T-cell (primary cell): ENCODE data around the gene FTO. TPM values are rescaled to one million over a fixed set of nuclear protein-coding genes. Genes with fewer than 3 reads are reported as not detected.

ENCODE experiments used
- ATAC-seq, 4 experiments: fragments of 200-7000 bp in 3 of 4; fragments of 150-1000 bp in 1 of 4; cut with Tn5 transposase; replicated peaks in 1 of 4; 1 replicate in 3 of 4; 2 replicates in 1 of 4; pipeline ENCODE4 v1.10.0; 2021; ENCODE audit warnings: moderate library complexity in 3 of 4, mild to moderate bottlenecking in 2 of 4, moderate number of reproducible peaks in 1 of 4
- CTCF ChIA-PET, 2 donors: fragments of 300-600 bp; sonication (Branson Sonifier 250); formaldehyde crosslinking; loops; one replicate each; lab custom pipeline; 2022; ENCODE audit warnings: antibody characterized with exemption in 2 of 2; lab: Charles Lee
- POLR2A ChIA-PET, 2 donors: fragments of 300-600 bp; sonication (Branson Sonifier 250); formaldehyde crosslinking; loops; one replicate each; lab custom pipeline; 2022; ENCODE audit warnings: antibody characterized with exemption in 2 of 2; lab: Charles Lee
- DNase-seq, 35 experiments: peaks; one replicate each; pipeline versions ENCODE4 v3.0.0 to v3.0.0-alpha.2; 2013 to 2023
- H3K27ac ChIP-seq: one replicate; pipeline ENCODE4 v1.5.1; 2013; ENCODE audit warnings: low read length
- H3K27me3 ChIP-seq, 2 experiments: replicated peaks in 1 of 2; 1 replicate in 1 of 2; 2 replicates in 1 of 2; pipeline versions ENCODE4 v1.6.1 to v1.7.0; 2013; ENCODE audit warnings: low read length in 1 of 2, mixed read lengths in 1 of 2; ENCODE audit not compliant: control insufficient read depth in 2 of 2, insufficient read depth in 2 of 2; ENCODE audit errors: extremely low read depth in 1 of 2
- H3K36me3 ChIP-seq, 2 donors: 1 replicate in 1 of 2; 2 replicates in 1 of 2; pipeline versions ENCODE4 v1.6.1 to v1.7.0; 2013; ENCODE audit warnings: low read length in 1 of 2; ENCODE audit not compliant: control insufficient read depth in 2 of 2, insufficient read depth in 1 of 2; ENCODE audit errors: extremely low read depth in 1 of 2
- H3K4me1 ChIP-seq, 2 experiments: 1 replicate in 1 of 2; 2 replicates in 1 of 2; pipeline versions ENCODE4 v1.6.1 to v1.7.0; 2013; ENCODE audit warnings: low read length in 2 of 2, mixed read lengths in 1 of 2; ENCODE audit not compliant: insufficient read depth in 2 of 2, control insufficient read depth in 1 of 2; ENCODE audit errors: extremely low read depth in 1 of 2
- H3K4me3 ChIP-seq, 2 donors: 1 replicate in 1 of 2; 2 replicates in 1 of 2; pipeline versions ENCODE4 v1.5.1 to v1.7.0; 2013; ENCODE audit warnings: mild to moderate bottlenecking in 2 of 2, low read length in 1 of 2, moderate library complexity in 1 of 2; ENCODE audit not compliant: control insufficient read depth in 1 of 2; ENCODE audit errors: extremely low read depth in 1 of 2
- H3K9me3 ChIP-seq: 2 replicates; pipeline ENCODE4 v1.7.0; 2013
- H3K27ac Mint-ChIP-seq, 2 donors: one replicate each; pipeline ENCODE4 v1.8.0; 2020 to 2021; ENCODE audit warnings: mild to moderate bottlenecking in 2 of 2, mixed read lengths in 2 of 2
- H3K27me3 Mint-ChIP-seq, 2 donors: one replicate each; pipeline ENCODE4 v1.8.0; 2021 to 2022; ENCODE audit warnings: mixed read lengths in 2 of 2
- H3K36me3 Mint-ChIP-seq: one replicate; pipeline ENCODE4 v1.8.0; 2021; ENCODE audit warnings: mixed read lengths
- H3K4me1 Mint-ChIP-seq, 3 donors: one replicate each; pipeline ENCODE4 v1.8.0; 2020 to 2022; ENCODE audit warnings: mixed read lengths in 3 of 3, mild to moderate bottlenecking in 1 of 3
- H3K4me3 Mint-ChIP-seq, 3 donors: one replicate each; pipeline ENCODE4 v1.8.0; 2020 to 2022; ENCODE audit warnings: mild to moderate bottlenecking in 3 of 3, mixed read lengths in 3 of 3, moderate library complexity in 3 of 3
- H3K9me3 Mint-ChIP-seq, 3 donors: one replicate each; pipeline ENCODE4 v1.8.0; 2020 to 2022; ENCODE audit warnings: mixed read lengths in 3 of 3
- WGBS: methylation state at CpG from one replicate; pipeline ENCODE4 v1.1.5; 2013; ENCODE audit warnings: missing lambda C conversion rate; ENCODE audit not compliant: insufficient coverage; 5-methylcytosine and 5-hydroxymethylcytosine counted together
- total RNA-seq, 35 experiments: library from RNA in 6 of 35; stranded (reverse) in 6 of 35; fragments of 120-200 nt in 1 of 35; gene quantifications; one replicate each; pipeline versions ENCODE4 v1.2.1 to v1.2.4 and lab custom pipeline; 2013 to 2026

FTO gene
- total RNA-seq, 5 donors from 2014 or later (not counting 1 experiment from before 2014, with no cell fraction given) = 44.7 to 69.0 (median 46.0) TPM

DNA sequence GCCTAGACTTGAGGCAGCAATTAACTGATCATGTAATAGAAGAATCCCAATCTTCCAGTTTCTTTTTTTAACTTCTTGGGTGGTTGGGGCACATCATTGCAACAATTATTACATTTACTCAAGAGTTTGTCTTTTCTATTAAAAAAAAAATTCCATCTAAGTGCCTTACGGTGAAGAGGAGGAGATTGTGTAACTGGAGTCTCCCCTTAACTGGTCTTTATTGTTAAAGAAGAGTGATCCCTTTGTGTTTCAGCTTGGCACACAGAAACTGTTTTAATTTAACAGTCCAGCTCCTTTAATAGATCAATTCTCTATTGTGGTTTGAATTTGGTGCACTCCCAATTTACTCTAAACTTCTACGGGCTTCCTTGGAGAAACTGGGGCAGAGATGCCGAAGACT is 75.2 kb downstream of the FTO start:
- no peak overlapping the region for H3K27ac ChIP-seq
- POLR2A ChIA-PET = no interaction called here
- WGBS = no CpG with 5 or more reads among the region's 3 CpGs
- ATAC-seq (no peak), DNase-seq (no peak)
- Mint-ChIP-seq H3K4me1 (peaks cover 45 to 59% (median 54%) of the 10 kb centered on the region in 3 donors), H3K27me3 (no peaks in the 10 kb centered on the region), H3K9me3 (no peaks in the 10 kb centered on the region), H3K36me3 (peaks cover 6% of the 10 kb centered on the region), H3K27ac (no peak overlapping the region), H3K4me3 (no peak overlapping the region)
- CTCF ChIA-PET = no interaction called here
- no peaks in the 10 kb centered on the region for H3K27me3 ChIP-seq
- H3K4me3 ChIP-seq = no peak overlapping the region
- H3K36me3 ChIP-seq = no peaks in the 10 kb centered on the region
- H3K9me3 ChIP-seq = no peaks in the 10 kb centered on the region
- H3K4me1 ChIP-seq = peaks cover 0 to 2% of the 10 kb centered on the region in 2 experiments

DNA sequence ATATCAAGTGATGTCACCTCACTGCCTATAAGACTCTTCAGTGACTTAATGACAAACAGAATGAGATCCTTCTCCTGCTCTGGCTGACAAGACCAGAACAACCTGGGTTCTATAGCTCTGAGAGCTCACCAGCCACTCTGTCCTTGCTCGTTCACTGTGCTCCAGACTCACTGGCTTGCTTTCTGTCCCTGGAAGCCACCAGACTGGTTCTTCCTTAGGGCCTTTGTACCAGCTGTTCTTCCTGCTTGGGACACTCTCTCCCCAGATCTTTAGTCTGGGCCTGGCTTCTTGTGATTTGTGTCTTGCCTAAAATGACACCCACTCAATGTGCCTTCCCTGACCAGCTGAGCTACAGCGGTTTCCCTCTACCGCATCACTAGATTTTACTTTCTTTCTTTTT is 76.1 kb downstream of the FTO start:
- Histone ChIP-seq H3K9me3 (no peaks in the 10 kb centered on the region), H3K36me3 (no peaks in the 10 kb centered on the region), H3K4me1 (no peaks in the 10 kb centered on the region), H3K27me3 (no peaks in the 10 kb centered on the region), H3K27ac (no peak overlapping the region), H3K4me3 (no peak overlapping the region)
- Mint-ChIP-seq H3K27me3 (no peaks in the 10 kb centered on the region), H3K9me3 (no peaks in the 10 kb centered on the region), H3K4me1 (peaks cover 48 to 57% (median 50%) of the 10 kb centered on the region in 3 donors), H3K36me3 (peaks cover 6% of the 10 kb centered on the region), H3K4me3 (no peak overlapping the region), H3K27ac (no peak overlapping the region)
- ChIA-PET CTCF (no interaction called here), POLR2A (no interaction called here)
- DNase-seq (no peak), ATAC-seq (no peak)
- 93% methylated on average over 1 of the region's 3 CpGs for WGBS

DNA sequence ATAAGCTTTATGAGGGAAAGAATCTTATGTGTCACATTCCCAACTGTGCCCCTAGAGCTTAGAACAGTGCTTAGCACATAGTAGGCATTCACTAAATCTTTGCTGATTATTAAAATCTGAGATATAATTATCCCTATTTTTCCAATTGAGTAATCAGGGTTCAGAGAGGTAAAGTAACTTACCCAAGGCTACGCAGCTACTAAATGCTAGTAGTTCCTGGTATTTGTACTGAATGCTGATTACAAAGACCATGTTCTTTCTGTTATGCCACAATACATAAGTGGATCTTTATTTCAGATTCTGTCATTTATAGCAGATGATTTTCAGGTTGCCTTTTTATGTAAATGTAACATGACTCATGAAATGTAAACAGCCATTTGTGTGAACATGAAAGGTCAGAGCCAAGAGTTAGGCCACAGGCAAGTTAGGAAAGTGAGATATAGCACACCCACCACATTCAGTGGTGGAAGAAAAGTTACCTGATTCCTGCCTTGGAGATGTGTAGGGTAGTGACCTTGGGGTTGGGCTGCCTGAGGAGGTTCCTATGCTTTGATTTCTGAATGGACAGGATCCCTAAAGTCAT is 77.2 kb downstream of the FTO start:
- no peak overlapping the region for H3K4me3 Mint-ChIP-seq
- DNase-seq (no peak), ATAC-seq (no peak)
- H3K9me3 ChIP-seq = no peaks in the 10 kb centered on the region
- H3K27ac Mint-ChIP-seq = no peak overlapping the region
- no peaks in the 10 kb centered on the region for H3K36me3 ChIP-seq
- no peaks in the 10 kb centered on the region for H3K27me3 ChIP-seq
- peaks cover 41 to 53% (median 50%) of the 10 kb centered on the region in 3 donors for H3K4me1 Mint-ChIP-seq
- ChIA-PET POLR2A (no interaction called here), CTCF (interaction anchor here in 1 of 2 donors (0.8 kb wide), 1 partner anchor 1142 kb away, joined by 3 read pairs; no protein-coding TSS in a partner anchor)
- no peaks in the 10 kb centered on the region for H3K27me3 Mint-ChIP-seq
- no peaks in the 10 kb centered on the region for H3K9me3 Mint-ChIP-seq
- H3K27ac ChIP-seq = no peak overlapping the region
- H3K4me3 ChIP-seq = no peak overlapping the region
- no CpG with 5 or more reads among the region's 1 CpG for WGBS
- H3K4me1 ChIP-seq = no peaks in the 10 kb centered on the region
- H3K36me3 Mint-ChIP-seq = peaks cover 9% of the 10 kb centered on the region

DNA sequence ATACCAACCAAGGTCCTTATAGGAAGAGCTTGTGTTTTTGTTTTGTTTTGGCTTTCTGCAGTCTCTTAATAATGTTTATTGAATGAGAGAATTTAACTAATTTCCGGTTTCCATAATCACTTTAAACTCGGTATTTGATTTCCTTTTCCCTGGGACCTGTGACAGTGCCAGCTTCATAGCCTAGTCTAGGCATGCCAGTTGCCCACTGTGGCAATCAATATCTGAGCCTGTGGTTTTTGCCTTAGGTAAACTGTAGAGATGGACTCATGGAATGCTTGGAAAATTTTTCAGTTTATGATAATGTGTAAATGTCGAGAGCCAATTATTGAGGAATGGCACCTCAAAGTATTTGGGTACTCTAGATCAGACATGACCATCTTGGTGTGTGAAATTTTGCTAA is 78.2 kb downstream of the FTO start:
- H3K36me3 Mint-ChIP-seq = peaks cover 9% of the 10 kb centered on the region
- 100% methylated on average over 1 of the region's 3 CpGs for WGBS

GRCh38 chr16:53784291-53784690 is 80.3 kb downstream of the FTO start:
- peaks cover 9% of the 10 kb centered on the region for H3K36me3 Mint-ChIP-seq
- no peak overlapping the region for H3K27ac Mint-ChIP-seq
- ChIA-PET POLR2A (no interaction called here), CTCF (no interaction called here)
- no peaks in the 10 kb centered on the region for H3K4me1 ChIP-seq
- no peak overlapping the region for H3K4me3 ChIP-seq
- H3K9me3 Mint-ChIP-seq = no peaks in the 10 kb centered on the region
- H3K9me3 ChIP-seq = no peaks in the 10 kb centered on the region
- no CpG with 5 or more reads among the region's 1 CpG for WGBS
- peaks cover 43 to 60% (median 47%) of the 10 kb centered on the region in 3 donors for H3K4me1 Mint-ChIP-seq
- DNase-seq (no peak), ATAC-seq (no peak)
- H3K27ac ChIP-seq = no peak overlapping the region
- no peak overlapping the region for H3K4me3 Mint-ChIP-seq
- no peaks in the 10 kb centered on the region for H3K27me3 Mint-ChIP-seq
- H3K27me3 ChIP-seq = no peaks in the 10 kb centered on the region
- H3K36me3 ChIP-seq = no peaks in the 10 kb centered on the region

More for the DNA sequence above, 78.2 kb downstream of the FTO start:
- H3K27ac ChIP-seq = no peak overlapping the region
- H3K27me3 ChIP-seq = no peaks in the 10 kb centered on the region
- Mint-ChIP-seq H3K4me1 (peaks cover 45 to 57% (median 53%) of the 10 kb centered on the region in 3 donors), H3K4me3 (no peak overlapping the region), H3K27me3 (no peaks in the 10 kb centered on the region), H3K27ac (no peak overlapping the region), H3K9me3 (no peaks in the 10 kb centered on the region)
- H3K9me3 ChIP-seq = no peaks in the 10 kb centered on the region
- no peaks in the 10 kb centered on the region for H3K4me1 ChIP-seq
- no peak overlapping the region for H3K4me3 ChIP-seq
- ATAC-seq (no peak), DNase-seq (no peak)
- no peaks in the 10 kb centered on the region for H3K36me3 ChIP-seq
- ChIA-PET CTCF (interaction anchor here in 1 of 2 donors (0.7 kb wide), 1 partner anchor 447 kb away, joined by 3 read pairs; no protein-coding TSS in a partner anchor), POLR2A (no interaction called here)

GRCh38 chr16:53785044-53785443 is 81.1 kb downstream of the FTO start:
- H3K4me3 Mint-ChIP-seq = no peak overlapping the region
- Histone ChIP-seq H3K36me3 (no peaks in the 10 kb centered on the region), H3K27me3 (no peaks in the 10 kb centered on the region), H3K27ac (no peak overlapping the region), H3K4me3 (no peak overlapping the region), H3K4me1 (no peaks in the 10 kb centered on the region), H3K9me3 (no peaks in the 10 kb centered on the region)
- H3K36me3 Mint-ChIP-seq = peaks cover 9% of the 10 kb centered on the region
- H3K9me3 Mint-ChIP-seq = no peaks in the 10 kb centered on the region
- H3K27ac Mint-ChIP-seq = no peak overlapping the region
- POLR2A ChIA-PET = interaction anchor here in 1 of 2 donors (0.6 kb wide), 1 partner anchor 22 kb away, joined by 3 read pairs; no protein-coding TSS in a partner anchor
- DNase-seq = no peak
- H3K27me3 Mint-ChIP-seq = no peaks in the 10 kb centered on the region
- CTCF ChIA-PET = no interaction called here
- no peak for ATAC-seq
- H3K4me1 Mint-ChIP-seq = peaks cover 37 to 56% (median 46%) of the 10 kb centered on the region in 3 donors
